Lower leg skin (tissue), 4 donors: ENCODE data around the gene SH3YL1. TPM values are rescaled to one million over a fixed set of nuclear protein-coding genes. Genes with fewer than 3 reads are reported as not detected.

ENCODE experiments used
- DNase-seq, 2 donors: peaks; one replicate each; pipeline ENCODE4 v3.0.0-alpha.2; 2019; ENCODE audit warnings: low spot score in 2 of 2
- H3K4me3 ChIP-seq: fragments of 200-600 bp; sonication (generic); 2 replicates; pipeline ENCODE4 v1.5.1; 2017; ENCODE audit warnings: mild to moderate bottlenecking, low read depth; ENCODE audit not compliant: poor library complexity, severe bottlenecking
- POLR2A ChIP-seq, 2 donors: fragments of 450-650 bp; IDR thresholded peaks; one replicate each; pipeline ENCODE4 v1.6.1; 2016 to 2017; ENCODE audit warnings: antibody characterized with exemption in 2 of 2, mild to moderate bottlenecking in 1 of 2, moderate library complexity in 1 of 2
- whole genome bisulfite sequencing, 2 donors: methylation state at CpG; one replicate each; pipeline ENCODE4 v1.1.5; 2018; 5-methylcytosine and 5-hydroxymethylcytosine counted together
- intact Hi-C: fragments of 100-400 bp; cut with DNase I; formaldehyde crosslinking; loops from one replicate; pipeline ENCODE4 v1.15.0; 2023; ENCODE audit warnings: low total_unique reads
- total RNA-seq, 4 donors: library from RNA; depleted of rRNA; stranded (reverse); fragments of >200 nt; gene quantifications; one replicate each; pipeline ENCODE4 v1.1.0, GENCODE V29; 2016
- TF ChIP-seq, protein P1 (sequence below), 3 donors: fragments of 450-650 bp; IDR thresholded peaks; one replicate each; pipeline ENCODE4 v1.5.1; 2016; ENCODE audit warnings: antibody characterized with exemption in 3 of 3, mild to moderate bottlenecking in 3 of 3, moderate library complexity in 2 of 3

The SH3YL1 gene
- total RNA-seq, 4 donors from 2014 or later: 106 to 159 (median 124) TPM

GRCh38 chr2:223451-223850 is 40.4 kb downstream of the SH3YL1 start:
- intact Hi-C loops: no loop called here
- TF ChIP-seq POLR2A (IDR thresholded peaks at IDR 0.05): no peak
- TF ChIP-seq, protein P1, sequence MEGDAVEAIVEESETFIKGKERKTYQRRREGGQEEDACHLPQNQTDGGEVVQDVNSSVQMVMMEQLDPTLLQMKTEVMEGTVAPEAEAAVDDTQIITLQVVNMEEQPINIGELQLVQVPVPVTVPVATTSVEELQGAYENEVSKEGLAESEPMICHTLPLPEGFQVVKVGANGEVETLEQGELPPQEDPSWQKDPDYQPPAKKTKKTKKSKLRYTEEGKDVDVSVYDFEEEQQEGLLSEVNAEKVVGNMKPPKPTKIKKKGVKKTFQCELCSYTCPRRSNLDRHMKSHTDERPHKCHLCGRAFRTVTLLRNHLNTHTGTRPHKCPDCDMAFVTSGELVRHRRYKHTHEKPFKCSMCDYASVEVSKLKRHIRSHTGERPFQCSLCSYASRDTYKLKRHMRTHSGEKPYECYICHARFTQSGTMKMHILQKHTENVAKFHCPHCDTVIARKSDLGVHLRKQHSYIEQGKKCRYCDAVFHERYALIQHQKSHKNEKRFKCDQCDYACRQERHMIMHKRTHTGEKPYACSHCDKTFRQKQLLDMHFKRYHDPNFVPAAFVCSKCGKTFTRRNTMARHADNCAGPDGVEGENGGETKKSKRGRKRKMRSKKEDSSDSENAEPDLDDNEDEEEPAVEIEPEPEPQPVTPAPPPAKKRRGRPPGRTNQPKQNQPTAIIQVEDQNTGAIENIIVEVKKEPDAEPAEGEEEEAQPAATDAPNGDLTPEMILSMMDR (IDR thresholded peaks at IDR 0.05): no peak
- DNase-seq: no peak
- WGBS, 2 donors: 92 to 96% methylated on average over 4 of the region's 4 CpGs
- H3K4me3 ChIP-seq: no peak overlapping the region

DNA sequence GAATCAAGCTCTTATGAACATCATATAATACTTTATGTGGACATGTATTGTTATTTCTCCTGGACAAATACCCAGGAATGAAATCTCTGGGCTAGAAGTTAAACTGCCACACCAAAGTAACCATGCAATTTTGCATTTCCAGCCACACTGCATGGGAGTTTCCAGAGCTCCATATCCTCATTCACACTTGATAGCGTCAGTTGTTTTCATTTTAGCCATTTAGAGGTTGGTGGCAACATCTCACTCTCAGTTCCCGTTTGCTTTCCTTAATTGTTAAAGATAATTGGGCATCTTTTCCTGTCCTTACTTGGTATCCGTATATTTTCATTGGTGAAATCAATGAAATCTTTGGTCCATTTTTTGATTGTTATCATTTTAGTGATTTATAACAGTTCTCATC is 47.8 kb downstream of the SH3YL1 start:
- DNase-seq: no peak
- intact Hi-C loops: no loop called here
- no peak for TF ChIP-seq POLR2A (IDR thresholded peaks at IDR 0.05)
- no peak overlapping the region for H3K4me3 ChIP-seq
- 89 to 96% methylated on average over 3 of the region's 3 CpGs for WGBS, 2 donors

GRCh38 chr2:213932-214693 is 49.7 kb downstream of the SH3YL1 start:
- WGBS, 2 donors: 73 to 75% methylated on average over 40 to 43 of the region's 43 CpGs
- no peak overlapping the region for H3K4me3 ChIP-seq
- DNase-seq: no peak
- no peak for TF ChIP-seq POLR2A (IDR thresholded peaks at IDR 0.05)
- TF ChIP-seq, protein P1 (IDR thresholded peaks at IDR 0.05): no peak
- intact Hi-C loops: no loop called here

DNA sequence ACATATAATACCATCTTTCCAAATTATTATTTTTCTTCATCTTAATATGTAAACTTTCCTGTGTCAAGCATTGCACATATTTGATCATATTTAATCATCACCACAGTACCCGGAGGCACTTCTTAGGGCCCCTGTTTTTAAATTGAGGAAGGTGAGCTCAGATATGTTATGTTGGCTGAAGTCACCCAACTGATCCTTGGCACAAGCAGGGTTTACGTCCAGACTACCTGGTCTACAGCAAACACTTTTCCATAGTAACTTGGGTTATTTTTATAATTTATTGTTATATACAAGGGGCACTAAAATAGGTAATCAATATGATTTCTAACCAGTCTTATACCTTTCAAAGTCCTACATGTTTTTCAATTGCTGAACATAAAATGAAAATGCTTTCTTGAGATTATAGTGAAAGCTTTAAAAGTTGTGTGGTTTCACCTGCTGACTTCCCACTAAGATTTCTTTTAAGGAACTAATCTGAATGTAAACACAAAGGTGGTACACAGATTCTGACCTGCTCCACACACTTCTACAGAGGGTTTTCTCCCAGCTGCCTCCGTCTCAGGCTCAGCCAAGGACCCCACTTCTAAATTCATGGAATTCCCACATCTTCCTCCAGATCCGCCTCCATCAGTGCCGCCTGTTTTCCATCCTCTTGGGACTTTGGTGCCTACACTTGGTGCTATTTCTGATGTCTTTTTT is 52.2 kb downstream of the SH3YL1 start:
- intact Hi-C loops: no loop called here
- no peak for DNase-seq
- 75 to 86% methylated on average over 5 of the region's 5 CpGs for WGBS, 2 donors
- H3K4me3 ChIP-seq: no peak overlapping the region
- TF ChIP-seq POLR2A (IDR thresholded peaks at IDR 0.05): no peak
- TF ChIP-seq, protein P1 (IDR thresholded peaks at IDR 0.05): no peak

GRCh38 chr2:210660-211059 is 53.2 kb downstream of the SH3YL1 start:
- WGBS, 2 donors: 68 to 75% methylated on average over 3 to 4 of the region's 4 CpGs
- intact Hi-C loops: no loop called here
- TF ChIP-seq, protein P1 (IDR thresholded peaks at IDR 0.05): no peak
- TF ChIP-seq POLR2A (IDR thresholded peaks at IDR 0.05): no peak
- no peak overlapping the region for H3K4me3 ChIP-seq
- no peak for DNase-seq

GRCh38 chr2:209470-209869 is 54.4 kb downstream of the SH3YL1 start:
- DNase-seq: no peak
- intact Hi-C loops: no loop called here
- H3K4me3 ChIP-seq: no peak overlapping the region
- 33 to 45% methylated on average over 2 of the region's 2 CpGs for WGBS, 2 donors
- TF ChIP-seq, protein P1 (IDR thresholded peaks at IDR 0.05): no peak
- TF ChIP-seq POLR2A (IDR thresholded peaks at IDR 0.05): no peak
